Suppressor macrophage treated with lipopolysaccharide for 1 hour (primary cell): Measurements from ENCODE around the gene GCK.

Source experiments
- DNase-seq, 3 donors: peaks; one replicate each; pipeline ENCODE4 v3.0.0-alpha.2; 2020 to 2022

Gene GCK

DNA sequence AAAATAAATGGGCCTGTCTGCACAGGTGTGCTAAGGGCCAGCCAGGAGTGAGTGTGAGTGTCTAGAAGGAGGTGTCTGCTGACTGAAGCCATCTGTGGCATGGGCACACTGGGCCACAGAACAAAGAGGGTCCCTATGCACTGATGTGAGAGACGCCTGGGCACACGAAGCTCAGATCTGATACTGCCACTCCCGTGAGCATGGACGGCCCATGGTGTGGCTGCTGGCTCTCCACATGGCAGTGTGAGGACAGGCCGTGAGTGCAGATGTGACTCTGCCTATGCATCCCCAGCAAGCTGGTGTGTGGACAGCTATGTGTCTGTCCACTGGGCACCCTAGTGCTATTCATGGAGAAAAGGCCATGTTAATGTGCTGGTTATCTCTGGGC is 35.3 kb downstream of the GCK start:
- DNase-seq, result no peak

DNA sequence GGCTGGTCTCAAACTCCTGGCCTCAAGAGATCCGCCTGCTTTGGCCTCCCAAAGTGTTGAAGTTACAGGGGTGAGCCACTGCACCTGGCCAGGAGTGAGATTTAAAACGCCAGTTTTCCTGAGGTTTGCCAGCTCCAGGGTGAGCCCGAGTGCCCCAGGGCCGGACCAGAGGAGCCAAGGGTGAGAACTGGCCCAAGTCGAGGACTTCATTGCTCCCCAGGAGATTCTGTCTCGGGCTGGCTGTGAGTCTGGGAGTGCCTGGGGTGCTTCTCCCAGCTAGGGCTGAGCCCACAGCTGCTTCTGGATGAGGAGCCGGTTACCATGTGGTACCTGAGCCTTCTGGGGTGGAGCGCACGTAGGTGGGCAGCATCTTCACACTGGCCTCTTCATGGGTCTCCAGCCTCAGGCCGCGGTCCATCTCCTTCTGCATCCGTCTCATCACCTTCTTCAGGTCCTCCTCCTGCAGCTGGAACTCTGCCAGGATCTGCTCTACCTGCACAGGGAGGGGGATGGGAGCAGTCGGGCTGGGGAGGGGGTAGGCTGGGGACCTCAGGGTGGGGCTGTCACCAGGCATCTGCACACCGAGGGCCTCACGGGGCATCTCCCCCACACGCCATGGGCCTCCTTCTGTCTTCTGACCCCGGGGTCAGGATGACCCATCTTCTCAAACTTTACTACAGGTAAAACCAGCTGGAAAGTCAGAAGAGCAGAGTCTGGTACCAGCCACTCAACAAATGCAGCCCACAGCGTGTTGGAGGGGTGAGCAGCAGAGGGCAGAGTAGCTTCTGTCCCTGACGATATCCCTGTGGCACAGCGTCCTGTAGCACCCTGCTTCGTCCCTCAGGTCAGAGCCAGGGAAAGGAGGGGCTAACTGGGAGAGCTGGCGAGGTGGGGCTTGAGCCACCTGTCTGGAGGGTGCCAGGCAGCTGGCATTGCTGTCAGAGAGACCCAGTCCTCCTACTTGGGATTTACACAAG is 36.0 kb downstream of the GCK start:
- DNase-seq, result no peak

DNA sequence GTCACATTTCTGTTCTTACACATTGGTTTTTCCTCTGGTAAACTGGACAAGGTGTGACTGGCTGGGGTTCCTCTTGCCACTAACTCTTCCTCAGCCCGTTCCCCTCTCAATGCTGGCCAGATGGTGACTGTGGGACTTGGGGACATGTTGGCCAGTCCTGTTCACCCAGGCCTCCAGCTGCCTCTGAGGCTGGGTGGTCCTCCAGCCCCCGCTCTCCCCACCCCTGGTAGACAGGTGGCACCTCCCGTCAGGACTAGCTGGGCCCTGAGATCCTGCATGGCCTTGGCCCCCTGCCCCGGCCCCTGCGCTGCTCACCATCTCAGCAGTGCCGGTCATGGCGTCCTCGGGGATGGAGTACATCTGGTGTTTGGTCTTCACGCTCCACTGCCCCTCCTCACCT is 37.3 kb downstream of the GCK start:
- DNase-seq, result no peak

DNA sequence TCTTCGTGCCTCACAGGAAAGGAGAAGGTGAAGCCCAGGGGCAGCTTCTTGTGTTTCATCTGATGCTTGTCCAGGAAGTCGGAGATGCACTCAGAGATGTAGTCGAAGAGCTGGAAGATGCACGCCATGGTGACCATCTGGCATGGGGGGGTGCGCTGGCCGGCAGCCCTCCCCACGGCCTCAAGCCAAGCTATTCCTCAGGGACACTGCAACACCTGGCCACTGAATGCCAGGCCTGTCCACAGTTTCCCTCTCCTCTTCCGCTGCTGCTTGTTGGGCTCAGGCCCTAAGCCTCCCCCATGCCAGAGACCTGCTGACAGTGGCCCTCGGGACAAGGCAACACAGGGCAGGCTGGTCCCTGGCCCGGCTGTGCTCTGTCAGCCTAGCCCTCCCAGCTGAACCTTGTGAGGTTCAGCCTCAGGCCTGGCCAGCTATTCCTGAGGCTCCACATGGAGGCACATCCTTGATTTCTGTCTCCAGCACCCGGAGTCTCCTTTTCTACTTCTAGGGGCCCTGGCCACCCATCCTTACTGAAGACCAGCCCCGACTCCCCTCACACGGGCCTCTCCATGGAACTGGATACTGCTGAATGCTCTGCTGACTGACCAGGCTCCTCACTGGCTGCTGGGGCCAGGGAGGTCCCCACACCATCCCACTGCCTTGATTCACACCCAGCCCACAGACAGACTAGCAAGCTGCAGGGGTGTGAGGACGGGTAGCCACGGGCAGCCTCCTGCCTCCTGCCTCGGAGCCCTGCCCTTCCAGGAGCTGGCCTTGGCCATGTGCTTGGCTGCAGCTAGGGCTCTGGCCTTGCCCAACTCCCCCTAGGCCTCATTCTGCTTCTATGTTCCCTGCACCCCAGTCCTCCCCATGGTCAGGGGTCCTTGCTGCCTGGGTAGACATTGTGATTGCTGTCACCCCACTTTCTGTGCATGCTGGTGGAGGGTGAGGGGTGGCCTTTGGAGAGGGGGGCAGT is 38.0 kb downstream of the GCK start:
- DNase-seq, result no peak

DNA sequence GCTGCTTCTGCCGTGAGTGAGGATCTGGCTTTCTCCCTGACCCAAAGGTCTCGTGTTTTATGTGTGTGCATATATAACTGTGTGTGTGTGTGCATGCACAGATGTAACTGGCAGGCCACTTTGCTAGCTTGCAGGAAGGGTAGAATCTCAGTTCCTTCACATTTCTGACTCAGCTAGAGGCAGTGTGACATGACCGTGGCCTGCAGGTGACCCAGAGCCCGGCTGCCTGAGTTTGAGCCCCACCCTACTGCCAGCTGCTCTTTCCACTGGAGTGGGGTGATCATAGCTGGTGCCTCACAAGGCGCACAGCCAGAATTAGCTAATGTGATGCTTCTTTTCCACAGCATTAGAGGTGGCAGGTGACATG is 38.8 kb downstream of the GCK start:
- DNase-seq, result no peak

DNA sequence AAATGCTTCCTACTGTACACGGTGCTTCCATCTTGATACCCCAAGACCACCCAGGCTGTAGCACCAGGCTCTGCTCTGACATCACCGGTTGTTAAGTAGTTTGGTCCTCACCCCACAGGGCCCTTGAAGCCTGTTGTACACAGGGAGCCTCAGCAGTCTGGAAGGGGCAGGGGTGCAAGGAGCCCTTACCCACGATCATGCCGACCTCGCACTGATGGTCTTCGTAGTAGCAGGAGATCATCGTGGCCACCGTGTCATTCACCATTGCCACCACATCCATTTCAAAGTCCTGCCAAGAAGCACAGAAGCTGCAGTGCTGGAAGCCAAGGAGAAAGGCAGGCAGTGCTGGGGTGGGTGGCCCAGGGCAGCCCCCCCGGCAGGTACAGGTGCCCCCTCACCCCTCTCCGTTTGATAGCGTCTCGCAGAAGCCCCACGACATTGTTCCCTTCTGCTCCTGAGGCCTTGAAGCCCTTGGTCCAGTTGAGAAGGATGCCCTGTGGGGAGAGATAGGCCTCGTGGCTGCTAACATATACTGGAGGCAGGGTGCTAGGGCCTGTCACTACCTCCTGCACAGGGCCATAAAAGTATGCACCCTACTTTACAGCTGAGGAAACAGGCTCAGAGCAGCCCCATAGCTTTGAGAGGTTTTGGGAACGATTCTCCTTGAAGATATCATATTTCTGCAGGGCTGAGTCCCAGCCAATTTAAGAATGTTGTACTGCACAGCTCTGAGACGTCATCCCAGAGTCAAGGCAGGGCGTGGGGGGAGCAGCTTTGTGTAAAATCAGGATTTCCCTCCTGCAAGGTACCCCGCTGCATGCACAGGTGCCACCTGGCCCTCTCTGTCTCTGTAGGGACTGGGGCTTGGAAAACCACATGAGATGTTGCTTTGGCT is 39.4 kb downstream of the GCK start:
- DNase-seq, result no peak

DNA sequence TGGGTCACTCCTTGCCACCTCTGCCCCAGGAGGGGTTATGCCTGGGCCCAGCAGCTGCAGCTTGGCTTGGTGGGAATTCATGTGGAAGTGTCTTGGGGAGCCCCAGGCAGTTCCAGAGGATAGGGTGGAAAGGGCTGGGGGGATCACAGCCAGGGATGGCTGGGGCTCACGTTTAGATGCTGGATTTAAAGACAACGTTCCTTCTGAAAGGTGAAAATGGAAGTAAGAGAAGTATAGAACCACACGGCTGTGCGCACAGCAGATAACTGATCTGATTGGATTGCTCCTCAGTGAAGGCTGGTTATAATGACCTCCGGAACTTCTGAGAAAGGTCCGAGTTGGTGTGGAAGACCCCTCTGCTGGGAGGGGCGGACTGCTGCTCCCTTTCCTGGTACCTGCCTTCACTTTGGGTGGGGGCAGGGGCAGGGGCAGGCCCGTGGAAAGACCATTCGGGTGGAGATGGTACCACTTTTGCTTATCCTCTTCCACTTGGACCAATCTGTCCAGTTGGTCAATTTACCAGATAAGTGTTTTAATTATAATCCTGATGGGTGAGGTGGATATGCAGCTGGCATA is 40.2 kb downstream of the GCK start:
- no peak for DNase-seq

DNA sequence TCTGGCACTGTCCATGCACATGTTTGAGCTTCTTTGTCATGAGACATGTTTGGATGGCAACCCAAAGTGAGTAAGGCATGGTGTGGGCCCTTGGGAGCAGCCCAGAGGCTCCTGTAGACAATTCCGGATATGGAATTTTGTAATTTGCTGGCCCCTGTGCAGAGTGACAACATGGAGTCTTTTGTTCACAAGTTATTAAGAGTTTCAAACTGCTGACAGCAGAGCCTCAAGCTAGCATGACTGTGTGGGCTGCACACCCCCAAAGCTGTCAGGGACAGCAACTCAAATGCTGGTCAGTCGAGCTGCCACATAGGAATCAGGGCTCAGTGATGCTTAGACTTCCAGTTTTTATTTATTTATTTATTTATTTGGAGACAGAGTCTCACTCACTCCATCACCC is 41.1 kb downstream of the GCK start:
- DNase-seq, result no peak

DNA sequence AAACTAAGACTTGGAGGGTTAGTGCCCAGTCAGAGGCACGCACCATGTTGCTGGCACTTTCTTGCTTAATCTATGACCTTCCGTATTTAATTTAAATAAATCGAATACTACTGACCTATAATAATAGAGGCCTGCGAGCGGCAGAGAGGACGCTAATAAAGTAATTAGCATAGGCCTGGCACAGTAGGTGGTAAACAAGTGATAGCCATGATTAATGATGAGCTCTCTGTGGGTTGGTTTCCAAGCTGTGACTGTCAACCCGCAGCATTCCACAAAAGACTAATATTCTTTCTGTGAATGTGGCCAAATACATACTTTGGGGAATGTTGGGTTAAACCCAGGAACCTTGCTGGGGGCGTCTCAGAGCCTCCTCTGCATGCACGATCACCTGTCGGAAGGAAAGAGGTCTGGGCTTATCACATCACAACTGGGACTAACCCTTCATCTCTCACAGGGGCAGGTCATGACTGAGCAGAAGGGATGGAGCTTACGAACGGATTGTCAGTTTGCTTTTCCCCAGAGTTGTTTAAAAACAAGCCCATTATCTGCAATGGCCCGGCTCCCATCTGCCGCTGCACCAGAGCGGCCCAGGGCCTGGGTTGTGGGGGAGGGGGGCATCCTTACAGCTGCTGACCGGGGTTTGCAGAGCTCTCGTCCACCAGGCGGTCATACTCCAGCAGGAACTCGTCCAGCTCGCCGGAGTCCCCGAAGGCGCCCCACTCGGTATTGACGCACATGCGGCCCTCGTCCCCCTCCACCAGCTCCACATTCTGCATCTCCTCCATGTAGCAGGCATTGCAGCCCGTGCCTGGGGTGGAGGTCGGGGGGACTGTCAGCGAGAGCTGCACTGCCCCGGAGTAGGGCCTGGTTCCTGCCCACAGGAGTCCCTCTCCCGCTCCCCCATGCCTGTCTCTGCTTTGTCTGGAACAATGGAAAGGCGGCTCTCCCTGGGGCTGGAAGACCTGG is 41.9 kb downstream of the GCK start:
- no peak for DNase-seq

DNA sequence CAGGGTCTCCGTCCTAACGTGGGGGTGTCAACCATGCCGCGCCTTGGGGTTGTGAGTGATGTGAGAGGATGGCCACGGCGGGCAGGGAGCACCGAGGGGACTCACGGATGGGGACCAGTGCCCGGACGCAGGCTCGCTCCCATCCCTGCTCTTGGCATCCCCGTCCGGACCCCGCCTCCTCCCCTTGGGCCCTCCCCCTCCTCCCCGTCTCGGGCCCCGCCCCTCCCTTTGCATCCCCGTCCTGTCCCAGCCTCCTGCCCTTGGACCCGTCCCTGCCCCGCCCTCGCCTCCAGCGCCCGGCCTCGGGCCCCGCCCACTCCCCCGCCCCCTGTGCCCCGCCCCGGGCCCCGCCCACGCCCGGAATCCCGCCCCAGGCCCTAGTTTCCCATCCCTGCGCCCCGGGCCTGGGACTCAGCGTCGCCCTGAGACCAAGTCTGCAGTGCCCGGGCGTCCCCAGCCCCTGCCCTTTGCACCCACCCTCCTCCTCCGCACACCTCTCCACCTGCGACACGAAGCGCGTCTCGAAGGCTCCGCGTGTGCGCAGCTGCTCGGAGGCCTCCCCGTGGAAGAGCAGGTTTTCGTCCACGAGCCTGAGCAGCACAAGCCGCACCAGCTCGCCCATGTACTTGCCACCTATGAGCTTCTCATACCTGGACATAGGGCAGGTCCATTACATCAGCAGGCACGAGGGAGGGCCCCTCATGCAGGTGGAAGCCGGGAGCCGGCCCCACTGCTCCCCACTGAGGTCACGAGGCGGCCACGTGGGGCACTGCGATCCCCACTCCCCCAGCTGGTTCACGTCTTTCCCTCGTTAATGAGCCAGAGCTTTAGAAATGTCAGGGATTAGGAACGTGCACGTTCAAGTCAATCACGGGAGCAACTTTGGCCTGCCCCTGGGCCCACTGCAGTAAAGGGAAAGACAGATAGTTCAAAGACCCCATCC is 43.0 kb downstream of the GCK start:
- DNase-seq, result peak; percentile 48 to 80 (median 58)

DNA sequence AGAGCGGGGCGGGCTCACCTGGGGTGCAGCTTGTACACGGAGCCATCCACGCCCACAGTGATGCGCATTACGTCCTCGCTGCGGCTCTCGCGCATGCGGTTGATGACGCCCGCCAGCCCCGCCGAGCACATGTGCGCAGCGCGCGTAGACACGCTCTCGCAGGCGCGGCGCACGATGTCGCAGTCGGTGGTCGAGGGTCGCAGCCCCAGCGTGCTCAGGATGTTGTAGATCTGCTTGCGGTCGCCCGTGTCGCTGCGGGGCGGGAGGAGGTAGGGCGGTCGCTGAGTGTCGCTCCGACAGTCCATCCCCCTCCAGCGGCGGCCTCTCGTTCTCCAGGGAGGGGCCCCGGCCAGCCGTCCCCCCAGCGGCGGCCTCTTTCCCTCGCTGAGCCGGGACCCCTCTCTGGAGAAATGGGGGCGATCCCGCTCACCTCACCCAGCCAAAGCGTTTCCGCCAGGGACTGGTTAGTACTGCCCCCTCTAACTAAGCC is 43.7 kb downstream of the GCK start:
- DNase-seq, result no peak

DNA sequence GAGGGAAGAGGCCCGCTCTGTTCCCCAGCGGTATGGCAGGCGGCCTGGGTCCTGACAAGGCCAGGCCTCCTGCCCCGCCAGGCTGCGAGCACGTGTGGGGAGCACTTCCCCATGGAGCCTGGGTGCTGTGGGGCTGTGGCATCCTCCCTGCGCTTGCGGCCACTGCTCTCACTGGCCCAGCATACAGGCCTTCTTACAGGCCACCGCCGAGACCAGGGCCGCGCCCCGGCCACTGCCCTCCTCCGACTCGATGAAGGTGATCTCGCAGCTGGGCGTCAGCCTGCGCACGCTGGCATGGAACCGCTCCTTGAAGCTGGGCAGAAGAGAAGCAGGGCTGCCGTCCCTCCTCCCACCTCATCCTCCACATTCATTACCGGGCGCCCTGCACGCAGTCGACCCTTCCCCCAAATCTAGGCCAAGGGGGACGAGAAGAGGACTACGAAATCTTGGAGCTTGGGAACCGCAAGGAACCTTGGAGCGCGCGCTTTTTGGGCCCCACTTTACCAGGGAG is 44.2 kb downstream of the GCK start:
- no peak for DNase-seq

DNA sequence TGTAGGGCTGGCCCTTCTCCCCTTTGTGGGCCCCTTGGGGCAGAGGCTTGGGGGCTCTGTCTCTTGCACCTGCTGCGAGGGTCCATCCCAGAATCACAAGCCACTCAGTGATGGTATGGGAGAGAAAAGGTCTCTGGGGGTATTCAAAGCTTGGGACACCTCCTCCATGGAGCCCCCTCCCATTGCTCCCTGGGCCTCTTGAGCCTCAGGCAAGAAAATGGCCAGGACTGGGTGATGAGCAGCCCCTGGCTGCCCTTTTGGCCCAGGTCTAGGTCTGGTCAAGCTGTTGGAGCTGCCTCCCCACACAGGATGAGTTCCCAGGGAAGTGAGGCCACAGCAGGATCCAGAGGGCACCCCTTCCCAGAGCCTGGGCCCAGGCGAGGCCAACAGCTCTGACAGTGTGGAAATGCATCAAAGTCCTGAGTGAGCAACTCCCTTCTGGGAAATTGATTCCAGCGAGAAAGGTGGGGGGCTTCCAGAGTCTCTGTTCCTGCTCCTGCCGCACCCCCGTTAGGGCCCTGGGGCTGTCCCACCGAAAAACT is 44.7 kb downstream of the GCK start:
- no peak for DNase-seq

DNA sequence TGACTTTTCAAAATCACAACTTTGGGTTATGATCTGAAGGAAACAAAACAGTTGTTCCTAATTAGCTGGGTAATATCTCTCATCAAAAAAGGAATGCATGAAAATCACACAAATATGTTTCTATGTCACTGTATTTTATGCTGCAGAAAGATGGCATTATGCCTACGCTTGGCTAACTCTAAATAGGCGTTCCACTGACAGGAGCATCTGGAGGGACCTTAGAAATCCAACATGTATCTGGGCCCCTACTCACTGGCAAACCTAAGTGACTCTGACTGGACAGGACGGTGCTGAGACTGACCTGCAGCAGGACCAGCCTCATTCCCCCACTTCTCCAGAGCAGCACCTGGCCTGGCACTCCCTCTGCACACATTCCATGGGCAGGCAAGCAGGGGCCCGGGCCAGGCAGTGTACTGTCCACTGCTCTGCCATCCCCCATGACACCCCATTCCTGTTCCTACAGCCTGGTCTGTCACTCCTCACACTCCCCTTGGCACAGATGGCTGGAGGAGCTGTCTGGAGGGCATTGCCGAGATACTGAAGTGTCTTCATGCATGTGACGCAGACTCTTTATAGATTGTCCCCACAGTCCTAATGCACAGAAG is 45.5 kb downstream of the GCK start:
- DNase-seq, result no peak

DNA sequence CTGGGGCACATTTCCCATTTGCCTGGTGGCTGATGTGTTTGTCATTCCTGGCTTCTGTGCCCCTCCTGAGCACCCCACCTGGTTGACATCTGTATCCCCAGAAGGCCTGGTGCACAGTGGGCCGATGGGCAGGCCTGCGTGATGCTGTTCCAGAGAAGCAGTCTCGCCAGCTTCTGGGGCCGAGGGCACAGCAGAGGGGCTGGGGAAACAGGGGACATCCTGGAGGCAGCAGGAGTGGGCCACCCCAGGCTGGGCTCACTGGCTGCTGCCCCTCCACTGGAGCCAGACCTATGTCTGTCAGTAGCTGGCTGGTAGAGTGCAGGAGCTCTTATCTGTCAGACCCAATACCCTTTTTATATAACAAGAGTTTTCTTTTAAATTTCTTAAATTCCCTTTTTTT is 47.2 kb downstream of the GCK start:
- DNase-seq, result no peak

DNA sequence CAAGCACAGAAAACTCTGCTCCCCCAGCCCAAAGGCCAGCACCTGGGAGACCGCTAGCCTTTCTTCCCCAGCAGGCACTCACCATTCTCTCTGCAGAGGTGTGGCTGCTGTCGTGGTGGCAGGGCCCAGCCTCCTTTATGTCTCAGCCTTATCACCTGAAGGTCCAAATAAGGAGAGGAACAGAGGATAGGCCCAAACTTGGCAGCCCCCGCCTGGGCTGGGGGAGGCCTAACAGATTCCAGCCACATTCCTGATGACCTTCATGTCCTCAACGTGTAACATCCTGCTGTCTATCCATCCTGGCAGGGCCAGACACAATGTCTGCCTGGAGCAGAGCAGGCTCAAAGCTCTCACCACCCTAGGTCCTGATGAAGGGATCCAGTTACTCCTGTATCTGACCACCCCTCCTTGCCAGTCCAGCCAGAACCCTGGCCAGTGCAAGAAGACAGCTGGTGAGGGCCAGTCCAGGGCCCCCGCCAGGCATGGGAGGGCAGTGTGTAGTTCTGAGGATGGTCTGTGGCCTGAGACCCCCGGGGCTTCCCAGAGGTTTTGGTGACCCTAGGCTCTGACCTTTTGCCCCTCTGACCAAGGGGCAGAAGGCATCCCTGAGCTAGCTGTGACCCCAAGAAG is 47.9 kb downstream of the GCK start, which contains the start of gene MYL7:
TSS of gene MYL7 (minus strand) at position 112 of the 630 bp plus-strand sequence. CDS start at position 85, 27 bp downstream.
- no peak for DNase-seq

DNA sequence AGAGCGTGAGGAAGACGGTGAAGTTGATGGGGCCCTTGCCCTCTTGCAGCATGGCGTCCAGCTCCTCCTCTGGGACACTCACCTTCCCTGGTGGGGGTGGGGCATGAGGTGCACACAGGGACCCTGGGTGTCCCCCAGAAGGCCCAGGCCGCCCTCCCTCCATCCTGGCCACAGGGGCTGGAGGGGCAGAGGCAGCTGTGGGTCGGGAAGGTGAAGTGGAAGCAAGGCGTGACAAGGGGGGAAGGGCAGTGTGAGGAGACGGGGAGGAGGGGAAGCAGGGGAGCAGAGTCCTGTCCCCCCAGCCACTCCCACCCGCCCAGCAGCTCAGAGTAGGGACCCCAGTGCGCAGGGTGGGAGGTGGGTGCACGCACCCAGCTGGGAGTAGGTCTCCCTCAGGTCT is 48.9 kb downstream of the GCK start:
- DNase-seq, result no peak
